HG03469 (cell line): ENCODE results near the gene COA1.
A peak's percentile ranks its signal among the peaks of the same experiment; 100 is the strongest.
"Not testable (repeated sequence)": the region's sequence is repeated elsewhere in the genome, so short reads cannot be mapped to it uniquely, and the experiment has no call there.

Experiments
- ATAC-seq: cut with Tn5 transposase; IDR thresholded peaks from one replicate; pipeline ENCODE4 v1.9.1; 2021; ENCODE audit warnings: mild to moderate bottlenecking, moderate library complexity, moderate number of reproducible peaks; ENCODE audit not compliant: unreplicated experiment

COA1 gene

DNA sequence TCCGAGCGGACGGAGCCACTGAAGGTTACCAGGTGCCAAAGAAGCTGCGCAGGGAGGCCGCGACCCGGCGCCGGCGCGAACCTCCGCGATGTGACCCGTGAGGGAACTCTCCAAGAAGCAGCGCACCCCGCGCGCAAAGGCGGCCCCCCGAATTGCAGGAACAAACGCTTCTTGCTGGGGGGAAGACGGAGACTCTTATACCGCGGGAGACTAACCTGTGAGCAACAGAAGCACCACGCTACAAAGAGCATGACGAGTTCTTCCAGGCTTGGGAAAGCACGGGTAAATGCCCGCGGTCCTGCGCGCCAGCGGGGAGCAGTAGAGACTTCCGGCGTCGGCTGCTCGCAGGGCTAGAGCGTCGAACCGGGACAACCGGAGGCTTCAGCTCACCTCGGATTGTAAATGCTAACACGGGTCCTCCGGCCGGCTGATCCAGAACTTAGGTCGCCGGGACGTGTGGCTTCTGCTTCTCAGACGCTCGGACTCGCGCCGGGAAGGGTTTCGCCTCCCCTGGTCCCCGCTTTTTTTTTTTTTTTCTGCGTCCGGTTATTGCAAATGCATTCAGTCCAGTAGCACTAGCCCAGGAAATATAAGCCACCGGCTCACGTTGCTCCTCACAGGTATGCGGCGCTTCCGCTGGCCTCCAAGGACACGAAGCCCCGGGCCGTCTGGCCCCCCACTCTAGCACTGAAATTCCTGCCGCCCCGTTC lies at the start of gene COA1:
Gene COA1 (minus strand): TSS at position 310 of the 710 bp plus-strand sequence. CDS start 80,909 bp downstream, outside the sequence.
- ATAC-seq: peak; percentile 60

- ATAC-seq: not testable (repeated sequence)
Observed at GRCh38 chr7:43778293-43779044, 49.1 kb upstream of the COA1 start.

DNA sequence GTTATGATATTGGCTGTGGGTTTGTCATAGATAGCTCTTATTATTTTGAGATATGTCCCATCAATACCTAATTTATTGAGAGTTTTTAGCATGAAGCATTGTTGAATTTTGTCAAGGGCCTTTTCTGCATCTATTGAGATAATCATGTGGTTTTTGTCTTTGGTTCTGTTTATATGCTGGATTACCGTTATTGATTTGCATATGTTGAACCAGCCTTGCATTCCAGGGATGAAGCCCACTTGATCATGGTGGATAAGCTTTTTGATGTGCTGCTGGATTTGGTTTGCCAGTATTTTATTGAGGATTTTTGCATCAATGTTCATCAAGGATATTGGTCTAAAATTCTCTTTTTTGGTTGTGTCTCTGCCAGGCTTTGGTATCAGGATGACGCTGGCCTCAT lies 45.9 kb upstream of the COA1 start:
- not testable (repeated sequence) for ATAC-seq

DNA sequence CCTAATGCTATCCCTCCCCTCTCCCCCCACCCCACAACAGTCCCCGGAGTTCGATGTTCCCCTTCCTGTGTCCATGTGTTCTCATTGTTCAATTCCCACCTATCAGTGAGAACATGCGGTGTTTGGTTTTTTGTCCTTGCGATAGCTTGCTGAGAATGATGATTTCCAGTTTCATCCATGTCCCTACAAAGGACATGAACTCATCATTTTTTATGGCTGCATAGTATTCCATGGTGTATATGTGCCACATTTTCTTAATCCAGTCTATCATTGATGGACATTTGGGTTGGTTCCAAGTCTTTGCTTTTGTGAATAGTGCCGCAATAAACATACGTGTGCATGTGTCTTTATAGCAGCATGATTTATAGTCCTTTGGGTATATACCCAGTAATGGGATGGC lies 43.9 kb upstream of the COA1 start:
- ATAC-seq: not testable (repeated sequence)

GRCh38 chr7:43771573-43771972 lies 42.2 kb upstream of the COA1 start:
- ATAC-seq: no peak

GRCh38 chr7:43771128-43771527 lies 41.8 kb upstream of the COA1 start:
- ATAC-seq: no peak

DNA sequence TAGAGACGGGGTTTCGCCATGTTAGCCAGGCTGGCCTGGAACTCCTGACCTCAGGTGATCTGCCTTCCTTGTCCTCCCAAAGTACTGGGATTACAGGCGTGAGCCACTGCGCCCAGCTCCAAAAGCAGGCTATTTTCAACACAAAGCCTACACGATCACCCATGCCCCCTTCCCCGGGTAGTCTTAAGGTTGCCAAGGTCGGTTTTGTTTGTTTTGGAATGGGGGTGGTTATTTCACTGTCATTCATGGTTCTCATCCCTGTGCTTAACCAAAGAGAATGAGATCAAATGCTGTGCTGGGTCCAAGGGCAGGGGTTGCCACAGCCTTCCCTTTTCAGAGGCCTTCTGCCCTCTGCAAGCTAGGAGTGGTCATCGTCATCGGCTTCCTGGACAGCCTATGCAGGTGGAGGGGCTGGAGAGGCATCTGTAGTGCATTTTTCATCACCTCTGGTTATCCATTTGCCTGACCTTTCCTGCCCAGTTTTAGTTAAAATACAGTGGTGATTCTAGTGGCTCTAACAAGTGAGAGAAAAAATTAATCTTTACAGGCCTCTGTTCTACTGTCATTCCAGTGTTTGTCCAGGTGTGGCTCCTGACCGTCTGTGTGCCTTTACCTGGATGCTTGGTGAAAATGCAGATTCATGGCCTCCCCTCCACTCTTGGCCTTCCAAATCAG lies 40.6 kb upstream of the COA1 start:
- ATAC-seq: no peak

GRCh38 chr7:43769281-43769680 lies 40.0 kb upstream of the COA1 start:
- no peak for ATAC-seq

- no peak for ATAC-seq
Observed at GRCh38 chr7:43768887-43769272, 39.6 kb upstream of the COA1 start.

- ATAC-seq: no peak
Observed at GRCh38 chr7:43768201-43768886, 39.0 kb upstream of the COA1 start.

GRCh38 chr7:43767311-43767710 lies 38.0 kb upstream of the COA1 start:
- no peak for ATAC-seq

DNA sequence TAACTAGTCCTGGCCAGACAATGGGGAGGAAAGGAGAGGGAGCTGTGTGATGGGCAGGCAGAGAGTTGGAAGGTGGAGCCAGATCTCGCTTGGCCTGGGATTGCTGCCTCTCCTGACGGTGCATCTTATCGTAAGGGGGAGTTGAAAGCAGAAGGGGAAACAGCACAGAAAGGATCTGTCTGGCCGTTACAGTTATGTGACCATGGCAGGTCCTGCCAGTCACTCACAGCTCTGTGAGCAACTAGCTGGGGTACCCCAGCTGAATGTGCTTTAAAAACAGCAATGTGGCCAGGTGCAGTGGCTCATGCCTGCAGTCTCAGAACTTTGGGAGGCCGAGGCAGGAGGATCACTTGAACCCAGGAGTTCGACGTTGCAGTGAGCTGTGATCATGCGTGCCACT lies 37.2 kb upstream of the COA1 start:
- ATAC-seq: no peak

DNA sequence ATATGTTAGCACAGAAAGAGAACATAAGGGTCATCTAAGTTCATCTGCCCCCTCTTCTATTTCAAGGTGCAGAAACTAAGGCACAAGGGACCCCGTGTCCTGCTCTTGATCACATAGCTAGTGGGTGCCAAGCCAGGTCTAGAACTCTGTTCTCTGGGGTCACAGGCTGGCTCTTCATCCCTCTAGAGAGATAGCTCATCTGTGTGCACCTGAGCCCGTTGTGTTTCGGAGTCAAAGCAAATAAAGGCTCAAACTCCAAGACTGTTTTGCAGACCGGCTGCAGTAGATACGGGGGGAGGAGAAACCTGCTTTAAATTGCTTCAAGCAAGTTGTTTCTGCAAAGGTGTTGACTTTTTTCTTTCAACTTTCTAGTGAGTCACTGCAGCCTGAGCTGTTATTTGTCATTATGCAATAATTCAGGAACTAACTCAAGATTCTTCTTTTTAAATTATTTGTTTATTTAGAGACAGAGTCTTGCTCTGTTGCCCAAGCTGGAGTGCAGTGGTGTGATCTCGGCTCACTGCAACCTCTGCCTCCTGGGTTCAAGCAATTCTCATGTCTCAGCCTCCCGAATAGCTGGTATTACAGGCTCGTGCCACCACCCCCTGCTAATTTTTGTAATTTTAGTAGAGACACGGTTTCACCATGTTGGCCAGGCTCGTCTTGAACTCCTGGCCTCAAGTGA lies 35.6 kb upstream of the COA1 start:
- no peak for ATAC-seq

DNA sequence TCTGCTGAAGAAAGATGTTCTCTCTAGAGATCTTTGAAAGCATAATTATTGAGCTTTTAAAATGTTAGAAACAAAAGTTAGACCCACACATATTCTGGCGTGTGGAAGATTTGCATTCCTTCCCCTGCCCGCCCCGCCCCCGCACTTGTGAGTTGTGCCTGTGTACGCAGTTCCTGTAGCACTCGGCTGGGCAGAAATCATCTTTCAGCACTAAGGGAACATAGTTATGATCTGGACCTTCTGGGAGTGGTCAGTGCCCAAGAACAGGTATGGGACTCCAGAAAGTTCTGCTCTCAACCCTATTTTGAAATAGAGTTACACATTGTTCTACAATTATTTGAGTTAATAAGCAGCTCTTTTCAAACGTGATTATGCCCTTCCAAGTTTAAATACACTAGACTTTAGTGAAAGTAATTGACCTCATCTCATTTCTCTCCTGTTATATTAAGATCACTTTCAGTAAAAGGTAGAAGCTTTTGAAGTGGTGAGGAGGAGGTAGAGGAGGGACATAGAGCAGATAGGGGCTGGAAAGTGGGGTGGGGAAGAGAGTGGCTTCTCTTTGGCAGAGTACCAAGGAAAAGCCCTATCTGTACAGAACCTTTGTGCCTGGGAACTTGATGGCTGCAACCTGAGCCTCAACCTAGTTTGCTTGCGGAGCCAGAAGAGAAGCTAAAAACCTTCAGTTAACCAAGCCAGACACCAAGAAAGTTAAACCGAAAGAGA lies 34.9 kb upstream of the COA1 start:
- no peak for ATAC-seq

DNA sequence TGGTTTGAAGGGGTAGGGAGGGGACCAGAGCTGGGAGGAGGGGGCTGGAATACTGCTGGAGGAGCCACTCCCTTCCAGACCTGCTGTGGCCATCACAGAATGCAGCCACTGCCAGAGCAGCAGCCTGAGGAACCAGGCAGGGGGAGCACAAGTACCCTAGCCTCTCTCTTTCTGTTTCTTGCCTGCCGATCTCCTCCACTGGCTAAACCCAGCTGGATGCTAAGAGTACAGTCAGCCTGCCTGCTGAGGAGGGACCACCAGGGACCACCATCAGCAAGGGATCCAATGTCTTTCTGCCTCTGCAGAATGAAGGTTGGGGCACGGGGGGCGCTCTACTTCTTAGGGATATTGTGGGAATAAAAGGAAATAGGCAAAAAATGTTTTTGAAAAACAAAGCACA lies 33.9 kb upstream of the COA1 start:
- no peak for ATAC-seq

GRCh38 chr7:43761938-43762692 lies 32.8 kb upstream of the COA1 start:
- ATAC-seq: no peak

DNA sequence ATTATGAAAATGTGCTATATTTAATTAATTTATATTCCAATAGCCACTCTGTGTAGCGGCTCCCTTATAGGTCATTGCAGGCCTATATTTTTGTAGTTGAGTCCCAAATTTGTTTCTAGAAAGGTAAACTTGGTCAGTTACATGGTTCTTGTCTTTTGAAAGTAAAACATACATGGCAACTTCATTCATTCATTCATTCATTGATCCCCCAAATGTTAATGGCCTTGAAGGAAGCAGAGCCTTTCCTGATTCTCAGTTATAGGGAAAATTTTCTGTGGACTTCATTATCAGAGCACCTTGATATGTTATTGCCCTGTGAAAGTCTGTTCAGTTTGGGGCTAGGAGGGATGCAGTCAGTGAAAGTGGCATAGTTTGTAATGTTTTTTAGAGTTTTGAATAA lies 32.1 kb upstream of the COA1 start:
- ATAC-seq: no peak

GRCh38 chr7:43760861-43761260 lies 31.5 kb upstream of the COA1 start:
- ATAC-seq: no peak
